Measurements from ENCODE around the gene SYS1. TPM values are rescaled to one million over a fixed set of nuclear protein-coding genes. Genes with fewer than 3 reads are reported as not detected.
A peak's percentile ranks its signal among the peaks of the same experiment; 100 is the strongest.

The SYS1 gene
- total and polyA plus RNA-seq, 2 experiments from 2014 or later, result 20.0 to 28.0 TPM

DNA sequence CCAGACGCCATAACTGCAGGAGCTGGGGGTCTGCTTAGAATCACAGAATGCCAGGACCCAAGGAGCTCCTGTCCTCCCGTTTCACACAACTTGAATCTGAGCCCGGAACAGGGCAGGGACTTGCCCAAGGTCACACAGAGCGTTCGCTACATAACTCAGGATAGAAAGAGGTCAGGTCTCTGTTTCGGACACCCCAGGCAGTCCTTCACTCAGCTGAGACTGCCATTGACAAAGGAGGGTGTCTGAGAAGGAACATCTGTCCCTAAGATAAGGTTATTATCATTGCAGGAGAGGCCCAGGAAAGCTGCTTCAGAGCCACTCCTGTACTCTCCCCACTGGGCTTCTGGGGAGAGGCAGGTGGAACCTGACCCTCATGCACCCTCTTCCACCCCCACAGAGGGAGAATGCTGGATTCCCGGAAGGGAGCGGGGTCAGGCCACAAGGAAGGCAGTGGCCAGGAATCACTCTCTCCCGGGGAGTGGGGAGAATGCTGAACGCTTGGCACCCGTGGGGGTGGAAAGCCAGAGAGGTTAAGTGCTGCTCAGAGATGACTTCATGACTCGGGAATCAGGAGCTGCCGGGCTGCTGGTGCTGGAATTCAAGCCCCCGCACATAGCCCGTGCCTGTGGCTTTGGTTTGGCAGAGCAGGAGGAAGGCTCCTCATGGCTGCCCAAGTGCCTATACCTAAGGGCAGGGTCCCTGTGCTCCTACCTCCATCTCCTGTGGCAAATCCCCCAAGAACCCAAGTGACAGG lies 25.4 kb upstream of the SYS1 start:
- Histone ChIP-seq H3K4me3 (no peak overlapping the region), H3K4me1 (ENCODE audit: low read depth) (peaks cover 44% of the 10 kb centered on the region), H3K27me3 (no peaks in the 10 kb centered on the region), H3K9me3 (ENCODE audit: low read depth) (no peaks in the 10 kb centered on the region), H3K27ac (peak overlapping the region; percentile 98), H3K36me3 (peaks cover 9% of the 10 kb centered on the region)
- peak; percentile 63 to 94 for DNase-seq (ENCODE audit: low read depth in 1 of 2, low spot score in 1 of 2)
- TF ChIP-seq, protein P1, sequence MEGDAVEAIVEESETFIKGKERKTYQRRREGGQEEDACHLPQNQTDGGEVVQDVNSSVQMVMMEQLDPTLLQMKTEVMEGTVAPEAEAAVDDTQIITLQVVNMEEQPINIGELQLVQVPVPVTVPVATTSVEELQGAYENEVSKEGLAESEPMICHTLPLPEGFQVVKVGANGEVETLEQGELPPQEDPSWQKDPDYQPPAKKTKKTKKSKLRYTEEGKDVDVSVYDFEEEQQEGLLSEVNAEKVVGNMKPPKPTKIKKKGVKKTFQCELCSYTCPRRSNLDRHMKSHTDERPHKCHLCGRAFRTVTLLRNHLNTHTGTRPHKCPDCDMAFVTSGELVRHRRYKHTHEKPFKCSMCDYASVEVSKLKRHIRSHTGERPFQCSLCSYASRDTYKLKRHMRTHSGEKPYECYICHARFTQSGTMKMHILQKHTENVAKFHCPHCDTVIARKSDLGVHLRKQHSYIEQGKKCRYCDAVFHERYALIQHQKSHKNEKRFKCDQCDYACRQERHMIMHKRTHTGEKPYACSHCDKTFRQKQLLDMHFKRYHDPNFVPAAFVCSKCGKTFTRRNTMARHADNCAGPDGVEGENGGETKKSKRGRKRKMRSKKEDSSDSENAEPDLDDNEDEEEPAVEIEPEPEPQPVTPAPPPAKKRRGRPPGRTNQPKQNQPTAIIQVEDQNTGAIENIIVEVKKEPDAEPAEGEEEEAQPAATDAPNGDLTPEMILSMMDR (IDR thresholded peaks at IDR 0.05; ENCODE audit: low read depth, low read length), result no peak

DNA sequence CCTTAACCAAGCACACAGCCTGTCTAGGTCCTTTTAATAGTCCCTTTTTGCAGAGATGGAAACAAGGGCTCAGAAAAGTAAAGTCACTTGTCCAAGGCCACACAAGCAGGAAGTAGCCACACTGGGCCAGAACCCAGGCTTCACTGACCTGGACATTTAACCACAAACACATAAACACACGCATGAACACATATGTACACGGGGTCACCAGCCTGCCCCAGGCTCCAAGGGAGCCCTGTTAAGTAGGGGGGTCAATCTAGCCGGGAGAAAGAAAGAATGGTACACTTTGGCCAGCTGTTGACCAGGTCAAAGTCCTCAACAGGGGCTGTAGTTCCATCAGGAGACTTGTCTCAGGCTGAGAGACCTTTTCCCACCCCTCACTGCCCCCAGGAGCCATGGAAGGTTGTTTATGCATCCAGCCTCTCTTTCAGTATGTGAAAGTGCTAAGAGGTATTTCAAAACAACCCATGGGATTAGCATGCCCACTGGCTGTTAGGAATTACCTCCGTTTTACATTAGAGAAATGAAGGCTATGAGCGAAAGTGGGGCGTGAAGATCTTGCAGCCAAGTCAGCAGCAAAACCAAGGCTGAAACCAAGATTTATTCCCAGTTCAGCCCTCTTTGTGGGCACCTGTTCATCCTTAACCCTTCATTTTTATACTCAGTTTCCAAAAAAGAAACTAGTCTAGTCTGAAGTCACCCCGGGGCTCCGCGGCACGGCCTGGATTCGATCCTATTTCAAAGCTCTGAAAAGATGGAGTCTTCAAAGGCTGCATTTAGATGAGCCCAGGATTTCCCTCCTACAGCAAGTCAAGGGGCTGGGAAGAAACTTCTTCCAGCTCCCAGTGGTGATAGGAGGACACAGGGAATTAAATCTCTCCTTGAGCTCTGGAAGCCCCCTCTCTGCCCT lies 24.6 kb upstream of the SYS1 start:
- TF ChIP-seq, protein P1 (IDR thresholded peaks at IDR 0.05; ENCODE audit: low read depth, low read length), result no peak
- Histone ChIP-seq H3K9me3 (ENCODE audit: low read depth) (no peaks in the 10 kb centered on the region), H3K27me3 (no peaks in the 10 kb centered on the region), H3K27ac (peak overlapping the region; percentile 98), H3K36me3 (peaks cover 6% of the 10 kb centered on the region), H3K4me1 (ENCODE audit: low read depth) (peaks cover 53% of the 10 kb centered on the region), H3K4me3 (no peak overlapping the region)
- DNase-seq (ENCODE audit: low read depth in 1 of 2, low spot score in 1 of 2), result no peak

DNA sequence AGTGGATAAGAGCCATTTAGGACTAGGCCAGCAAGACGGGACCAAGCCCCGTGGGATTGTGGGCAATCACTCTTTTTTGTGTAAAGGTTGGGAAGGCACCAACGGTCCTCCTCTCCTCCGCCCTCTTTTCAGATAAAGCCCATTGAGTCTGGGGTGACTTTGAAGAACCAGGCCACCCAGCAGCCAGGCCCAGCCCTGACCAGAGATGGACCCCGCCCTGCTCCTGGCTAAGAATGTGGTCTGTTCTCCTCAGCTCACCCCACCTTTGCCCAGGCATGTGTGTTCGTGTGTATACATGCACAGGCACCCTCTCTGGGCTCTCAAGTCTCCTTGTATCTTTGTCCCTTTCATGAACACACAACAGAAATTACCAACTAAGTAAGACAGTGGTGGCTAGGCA lies 23.9 kb upstream of the SYS1 start:
- no peak overlapping the region for H3K4me3 ChIP-seq
- H3K27me3 ChIP-seq, result no peaks in the 10 kb centered on the region
- peaks cover 5% of the 10 kb centered on the region for H3K36me3 ChIP-seq
- H3K9me3 ChIP-seq (ENCODE audit: low read depth), result no peaks in the 10 kb centered on the region
- H3K4me1 ChIP-seq (ENCODE audit: low read depth), result peaks cover 60% of the 10 kb centered on the region
- peak overlapping the region; percentile 98 for H3K27ac ChIP-seq
- TF ChIP-seq, protein P1 (IDR thresholded peaks at IDR 0.05; ENCODE audit: low read depth, low read length), result no peak
- no peak for DNase-seq (ENCODE audit: low read depth in 1 of 2, low spot score in 1 of 2)

DNA sequence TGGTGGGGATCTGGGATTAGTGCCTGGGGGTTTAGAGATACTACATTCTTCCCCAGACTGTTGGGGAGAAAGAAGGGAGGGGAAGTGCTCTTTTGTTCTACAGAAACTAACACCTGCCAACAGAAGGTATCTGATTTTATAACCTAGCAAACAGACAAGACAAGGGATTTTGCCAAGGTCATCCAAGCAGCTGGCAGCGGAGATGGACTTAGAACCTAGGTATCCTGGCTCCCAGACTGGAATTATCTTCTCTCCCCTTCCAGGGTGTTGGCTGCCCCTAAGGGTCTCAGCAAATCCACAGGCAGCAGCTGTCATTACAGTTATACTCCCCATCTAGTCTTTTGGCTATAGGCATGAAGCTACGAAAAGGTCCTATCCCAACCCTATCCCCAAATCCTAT lies 23.2 kb upstream of the SYS1 start:
- peaks cover 67% of the 10 kb centered on the region for H3K4me1 ChIP-seq (ENCODE audit: low read depth)
- no peak overlapping the region for H3K4me3 ChIP-seq
- H3K9me3 ChIP-seq (ENCODE audit: low read depth), result no peaks in the 10 kb centered on the region
- H3K27ac ChIP-seq, result peak overlapping the region; percentile 98
- DNase-seq (ENCODE audit: low read depth in 1 of 2, low spot score in 1 of 2), result no peak
- no peaks in the 10 kb centered on the region for H3K27me3 ChIP-seq
- TF ChIP-seq, protein P1 (IDR thresholded peaks at IDR 0.05; ENCODE audit: low read depth, low read length), result no peak
- H3K36me3 ChIP-seq, result peaks cover 2% of the 10 kb centered on the region

DNA sequence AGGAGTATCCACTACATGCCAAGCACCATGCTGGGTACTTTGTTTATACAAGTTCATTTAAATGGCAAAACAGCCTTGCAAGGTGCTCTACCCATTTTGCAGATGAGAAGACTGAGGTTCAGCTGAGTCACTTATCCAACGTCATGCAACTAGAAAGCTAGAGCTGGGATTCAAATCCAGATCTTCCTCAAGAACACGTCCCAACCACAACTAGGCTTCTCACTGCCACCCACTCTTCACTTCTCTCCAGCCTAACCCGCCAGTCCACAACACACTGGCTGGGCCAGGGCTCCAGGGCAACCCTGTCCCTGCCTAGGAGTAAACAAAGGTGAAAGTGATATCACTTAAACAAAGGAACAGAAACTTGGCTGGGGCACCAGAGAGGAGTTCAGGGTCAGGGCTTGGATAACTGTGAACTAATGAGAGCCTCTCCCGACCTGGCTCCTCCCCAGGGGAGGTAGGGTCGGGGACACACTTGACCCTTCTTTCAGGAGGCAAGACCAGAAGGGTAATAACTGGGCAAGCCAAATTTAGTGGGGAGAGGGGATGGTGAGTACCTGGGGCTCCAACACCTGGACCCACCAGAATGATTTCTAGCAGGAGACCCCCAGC lies 22.6 kb upstream of the SYS1 start:
- peaks cover 72% of the 10 kb centered on the region for H3K4me1 ChIP-seq (ENCODE audit: low read depth)

More for the DNA sequence above, 22.6 kb upstream of the SYS1 start:
- peak overlapping the region; percentile 98 for H3K27ac ChIP-seq
- H3K36me3 ChIP-seq, result no peaks in the 10 kb centered on the region
- DNase-seq (ENCODE audit: low read depth in 1 of 2, low spot score in 1 of 2), result no peak
- H3K4me3 ChIP-seq, result no peak overlapping the region
- no peaks in the 10 kb centered on the region for H3K27me3 ChIP-seq
- TF ChIP-seq, protein P1 (IDR thresholded peaks at IDR 0.05; ENCODE audit: low read depth, low read length), result no peak
- no peaks in the 10 kb centered on the region for H3K9me3 ChIP-seq (ENCODE audit: low read depth)

All from cardiac muscle cell (in vitro differentiated cells and primary cell).